Esophagus (tissue), 2 donors: ENCODE measurements around the gene ATG10. TPM values are rescaled to one million over a fixed set of nuclear protein-coding genes. Genes with fewer than 3 reads are reported as not detected.

ENCODE experiments used
- H3K27ac ChIP-seq, 2 donors: one replicate each; pipeline ENCODE4 v1.5.1; 2013; ENCODE audit warnings: low read depth in 2 of 2, mild to moderate bottlenecking in 2 of 2, inconsistent platforms in 1 of 2, low read length in 1 of 2, moderate library complexity in 1 of 2
- H3K27me3 ChIP-seq, 2 donors: one replicate each; pipeline ENCODE4 v1.6.1; 2013; ENCODE audit warnings: low read length in 2 of 2, control low read depth in 1 of 2, mild to moderate bottlenecking in 1 of 2; ENCODE audit not compliant: insufficient read depth in 2 of 2, control insufficient read depth in 1 of 2
- H3K36me3 ChIP-seq, 2 donors: one replicate each; pipeline ENCODE4 v1.6.1; 2013; ENCODE audit warnings: low read length in 1 of 2; ENCODE audit not compliant: control insufficient read depth in 2 of 2, insufficient read depth in 2 of 2
- H3K4me1 ChIP-seq, 2 donors: one replicate each; pipeline ENCODE4 v1.6.1; 2013; ENCODE audit warnings: low read length in 1 of 2; ENCODE audit not compliant: control insufficient read depth in 2 of 2, insufficient read depth in 2 of 2
- H3K4me3 ChIP-seq, 2 donors: one replicate each; pipeline ENCODE4 v1.5.1; 2013; ENCODE audit warnings: low read length in 2 of 2, mild to moderate bottlenecking in 2 of 2, low read depth in 1 of 2, moderate library complexity in 1 of 2
- H3K9me3 ChIP-seq, 2 donors: one replicate each; pipeline ENCODE4 v1.6.1; 2013; ENCODE audit warnings: mild to moderate bottlenecking in 2 of 2, low read depth in 1 of 2, low read length in 1 of 2, moderate library complexity in 1 of 2; ENCODE audit not compliant: control insufficient read depth in 2 of 2, insufficient read depth in 1 of 2
- WGBS, 2 donors: extraction: QIAGEN DNeasy Blood & Tissue Kit; methylation state at CpG; one replicate each; pipeline ENCODE4 v1.1.7; 2013; 5-methylcytosine and 5-hydroxymethylcytosine counted together
- polyA plus RNA-seq, 2 donors: library from polyadenylated mRNA; stranded (reverse); fragments of 200-250 nt; gene quantifications; one replicate each; pipeline ENCODE4 v1.2.3, GENCODE V29; 2013
- donor health status: healthy with polysubstance abuse.
- donor health status: Bipolar disorder and iron deficiency.

The ATG10 gene
- 1 to 10 TPM; 3.8 to 5.1 TPM for polyA plus RNA-seq

GRCh38 chr5:81971712-81972491 is at the start of gene ATG10:
Gene ATG10 (plus strand): TSS chr5:81972023. CDS start chr5:81987571, 15,548 bp downstream.
- H3K27ac ChIP-seq, result peak within 1 kb of the TSS; percentile 98 to 99
- H3K4me3 ChIP-seq, result peak within 1 kb of the TSS; percentile 56 to 96
- H3K9me3 ChIP-seq, result no peaks in the 10 kb centered on the region
- no peaks in the 10 kb centered on the region for H3K4me1 ChIP-seq
- 0 to 1% methylated on average over 53 to 77 of the region's 77 CpGs for WGBS, 2 donors
- no peaks in the 10 kb centered on the region for H3K36me3 ChIP-seq
- no peaks in the 10 kb centered on the region for H3K27me3 ChIP-seq

DNA sequence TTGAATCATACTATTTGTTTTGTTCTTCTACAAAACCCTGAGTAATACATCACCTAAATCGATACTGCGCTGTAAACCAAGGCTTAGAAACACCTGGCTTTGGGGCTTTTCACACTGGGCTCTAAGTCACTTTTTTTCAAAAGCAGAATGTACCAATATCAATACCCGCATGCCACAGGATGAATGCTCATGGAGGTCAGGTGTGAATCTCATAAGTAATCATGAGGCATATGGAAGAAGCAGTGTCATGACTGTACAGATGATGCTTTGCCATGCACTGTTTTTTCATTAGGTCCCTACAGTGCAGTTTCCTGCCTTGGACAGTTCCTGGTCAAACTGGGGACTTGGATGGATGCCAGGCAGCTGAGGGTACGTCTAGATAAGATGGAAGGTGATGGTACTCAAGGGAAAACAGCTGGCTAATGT is 49.0 kb upstream of the ATG10 start:
- Histone ChIP-seq H3K9me3 (no peaks in the 10 kb centered on the region), H3K4me3 (no peak overlapping the region), H3K27me3 (no peaks in the 10 kb centered on the region), H3K36me3 (no peaks in the 10 kb centered on the region), H3K27ac (no peak overlapping the region), H3K4me1 (no peaks in the 10 kb centered on the region)
- 78 to 79% methylated on average over 4 of the region's 4 CpGs for WGBS, 2 donors

GRCh38 chr5:81924442-81924841 is 47.4 kb upstream of the ATG10 start:
- Histone ChIP-seq H3K27ac (no peak overlapping the region), H3K27me3 (no peaks in the 10 kb centered on the region), H3K36me3 (no peaks in the 10 kb centered on the region), H3K4me1 (no peaks in the 10 kb centered on the region), H3K4me3 (no peak overlapping the region), H3K9me3 (no peaks in the 10 kb centered on the region)
- 56 to 67% methylated on average over 4 of the region's 4 CpGs for WGBS, 2 donors

DNA sequence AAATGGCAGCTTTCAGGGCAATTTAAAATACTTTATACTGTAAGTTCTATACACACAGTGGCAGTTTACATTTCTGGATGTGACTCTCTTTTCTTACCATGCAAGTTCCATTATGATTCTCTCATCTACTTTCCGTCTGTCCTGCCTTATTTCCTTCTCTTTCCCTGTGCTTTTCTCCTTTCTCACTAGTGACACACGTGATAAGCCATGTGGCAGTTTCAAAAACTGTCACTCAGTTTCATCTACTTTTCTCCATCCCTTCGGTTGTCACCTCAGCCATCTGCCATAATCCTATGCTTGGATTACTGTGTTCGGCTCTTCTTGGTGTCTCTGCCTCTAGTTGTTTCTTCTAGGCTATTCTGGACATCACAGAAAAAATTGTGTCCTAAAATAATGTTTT is 46.8 kb upstream of the ATG10 start:
- H3K27me3 ChIP-seq, result no peaks in the 10 kb centered on the region
- WGBS, 2 donors, result 84 to 86% methylated on average over 4 of the region's 4 CpGs
- H3K9me3 ChIP-seq, result no peaks in the 10 kb centered on the region

DNA sequence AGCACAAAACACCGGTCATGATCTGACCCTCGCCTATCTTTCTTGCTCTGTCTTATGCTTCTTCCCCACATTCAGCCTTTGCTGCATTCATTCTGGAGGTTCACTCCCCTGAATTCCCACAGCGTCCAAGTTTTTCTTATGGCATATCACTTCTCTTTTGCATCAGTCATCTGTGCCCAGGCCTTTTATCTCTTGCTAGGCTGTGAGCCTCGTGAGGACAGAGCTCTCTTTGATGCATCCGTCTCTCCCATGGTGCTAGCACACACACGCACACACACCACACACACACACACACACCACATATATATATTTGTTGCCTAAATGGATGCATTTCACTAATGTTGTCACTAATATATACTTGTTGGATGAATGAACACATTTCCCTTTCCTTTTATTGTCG is 45.8 kb upstream of the ATG10 start:
- Histone ChIP-seq H3K27me3 (no peaks in the 10 kb centered on the region), H3K36me3 (no peaks in the 10 kb centered on the region), H3K27ac (no peak overlapping the region), H3K4me3 (no peak overlapping the region), H3K9me3 (no peaks in the 10 kb centered on the region), H3K4me1 (no peaks in the 10 kb centered on the region)
- 83 to 84% methylated on average over 7 of the region's 7 CpGs for WGBS, 2 donors

More for the DNA sequence above, 46.8 kb upstream of the ATG10 start:
- Histone ChIP-seq H3K36me3 (no peaks in the 10 kb centered on the region), H3K4me1 (no peaks in the 10 kb centered on the region), H3K4me3 (no peak overlapping the region), H3K27ac (no peak overlapping the region)

DNA sequence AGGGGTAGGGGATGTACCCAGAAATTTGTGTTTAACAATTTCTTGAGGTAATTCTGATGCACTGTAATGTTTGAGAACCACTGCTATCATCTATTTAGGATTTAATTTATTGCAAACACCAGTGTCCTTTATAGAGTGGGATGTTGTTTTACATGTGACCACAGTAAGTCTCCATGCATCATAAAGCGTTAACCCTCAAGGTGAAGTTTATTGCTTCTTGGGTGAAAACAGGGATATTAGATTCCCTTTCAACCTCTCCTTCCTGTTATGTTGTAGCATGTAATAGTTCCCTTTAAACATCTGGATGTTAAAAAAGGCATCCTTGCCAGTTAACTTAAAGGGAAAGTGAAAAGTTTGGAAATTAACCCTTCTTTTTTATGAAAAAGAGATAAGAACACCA is 35.8 kb upstream of the ATG10 start:
- Histone ChIP-seq H3K27ac (no peak overlapping the region), H3K4me3 (no peak overlapping the region), H3K9me3 (no peaks in the 10 kb centered on the region), H3K27me3 (no peaks in the 10 kb centered on the region), H3K36me3 (no peaks in the 10 kb centered on the region), H3K4me1 (no peaks in the 10 kb centered on the region)
- WGBS, 2 donors, result 79 to 84% methylated on average over 1 of the region's 1 CpG

DNA sequence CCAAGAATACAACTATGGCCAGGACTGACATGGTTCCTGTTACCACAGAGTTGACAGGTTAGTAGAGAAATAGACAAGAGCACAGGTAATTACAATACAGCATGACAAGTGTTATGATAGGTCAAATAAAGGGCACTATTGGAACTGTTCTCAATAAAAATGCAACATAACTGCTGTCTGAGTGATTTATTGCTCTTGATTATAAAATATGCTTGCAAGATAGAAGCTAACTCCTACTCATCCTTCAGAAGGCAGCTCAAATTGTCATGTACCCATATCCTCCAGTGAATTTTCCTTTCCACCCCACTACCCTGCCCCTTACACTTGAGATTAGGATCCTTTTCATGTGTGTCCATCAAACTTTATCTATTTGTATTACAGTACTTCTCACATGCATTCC is 35.1 kb upstream of the ATG10 start:
- peaks cover 0 to 2% of the 10 kb centered on the region in 2 donors for H3K9me3 ChIP-seq
- H3K4me1 ChIP-seq, result no peaks in the 10 kb centered on the region
- H3K36me3 ChIP-seq, result no peaks in the 10 kb centered on the region
- no peak overlapping the region for H3K27ac ChIP-seq
- H3K4me3 ChIP-seq, result no peak overlapping the region
- H3K27me3 ChIP-seq, result no peaks in the 10 kb centered on the region

- Histone ChIP-seq H3K36me3 (no peaks in the 10 kb centered on the region), H3K4me3 (no peak overlapping the region), H3K4me1 (no peaks in the 10 kb centered on the region), H3K27ac (no peak overlapping the region), H3K9me3 (peaks cover 0 to 2% of the 10 kb centered on the region in 2 donors), H3K27me3 (no peaks in the 10 kb centered on the region)
- 81 to 92% methylated on average over 1 of the region's 1 CpG for WGBS, 2 donors
Measured at GRCh38 chr5:81942746-81943145, 29.1 kb upstream of the ATG10 start.

DNA sequence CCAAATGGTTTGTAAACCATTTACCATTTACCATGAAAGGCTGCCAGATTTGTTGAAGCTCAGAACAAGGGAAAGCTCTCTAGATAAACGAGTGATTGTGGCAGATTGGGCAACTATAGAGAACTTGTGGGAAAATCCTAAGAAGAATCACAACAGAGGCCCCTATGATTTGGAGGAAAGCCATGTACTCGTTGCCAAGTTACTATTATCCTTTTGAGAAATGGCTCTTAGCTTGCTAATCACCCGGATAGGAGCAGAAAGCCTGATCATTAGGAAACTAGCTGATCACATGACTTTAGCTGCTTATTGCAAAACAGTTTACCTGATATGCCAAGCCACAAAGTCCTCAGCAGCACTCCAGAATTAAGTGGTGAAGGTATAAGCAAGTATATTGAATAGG is 23.5 kb upstream of the ATG10 start:
- Histone ChIP-seq H3K4me3 (no peak overlapping the region), H3K27me3 (no peaks in the 10 kb centered on the region), H3K4me1 (no peaks in the 10 kb centered on the region), H3K36me3 (no peaks in the 10 kb centered on the region), H3K9me3 (no peaks in the 10 kb centered on the region), H3K27ac (no peak overlapping the region)
- WGBS, 2 donors, result 33 to 35% methylated on average over 3 of the region's 3 CpGs

- H3K4me1 ChIP-seq, result no peaks in the 10 kb centered on the region
- H3K27me3 ChIP-seq, result no peaks in the 10 kb centered on the region
- 91 to 92% methylated on average over 3 of the region's 3 CpGs for WGBS, 2 donors
- no peak overlapping the region for H3K27ac ChIP-seq
- H3K4me3 ChIP-seq, result no peak overlapping the region
- H3K36me3 ChIP-seq, result no peaks in the 10 kb centered on the region
- no peaks in the 10 kb centered on the region for H3K9me3 ChIP-seq
Measured at GRCh38 chr5:81949462-81949861, 22.4 kb upstream of the ATG10 start.
